ENCODE results near the gene RFT1. TPM values are rescaled to one million over a fixed set of nuclear protein-coding genes. Genes with fewer than 3 reads are reported as not detected.

Gene RFT1
- total RNA-seq, 1 experiment from 2014 or later, result 18.0 TPM

- Histone ChIP-seq H3K27ac (no peak overlapping the region), H3K4me3 (no peak overlapping the region), H3K27me3 (replicated peaks) (no peaks in the 10 kb centered on the region), H3K9me3 (replicated peaks) (no peaks in the 10 kb centered on the region), H3K4me1 (replicated peaks) (peaks cover 3% of the 10 kb centered on the region; the same call in 1 of the 2 replicates), H3K36me3 (peaks cover 50% of the 10 kb centered on the region)
- DNase-seq (ENCODE audit: low read depth in 1 of 2, low spot score in 2 of 2), result no peak
Observed at GRCh38 chr3:53113293-53114010, 16.8 kb downstream of the RFT1 start.

GRCh38 chr3:53111822-53112221, 18.4 kb downstream of the RFT1 start:
- Histone ChIP-seq H3K27me3 (replicated peaks) (no peaks in the 10 kb centered on the region), H3K9me3 (replicated peaks) (no peaks in the 10 kb centered on the region), H3K4me1 (replicated peaks) (peaks cover 3% of the 10 kb centered on the region; the same call in 1 of the 2 replicates), H3K4me3 (no peak overlapping the region), H3K27ac (no peak overlapping the region), H3K36me3 (peaks cover 34% of the 10 kb centered on the region)
- no peak for DNase-seq (ENCODE audit: low read depth in 1 of 2, low spot score in 2 of 2)

DNA sequence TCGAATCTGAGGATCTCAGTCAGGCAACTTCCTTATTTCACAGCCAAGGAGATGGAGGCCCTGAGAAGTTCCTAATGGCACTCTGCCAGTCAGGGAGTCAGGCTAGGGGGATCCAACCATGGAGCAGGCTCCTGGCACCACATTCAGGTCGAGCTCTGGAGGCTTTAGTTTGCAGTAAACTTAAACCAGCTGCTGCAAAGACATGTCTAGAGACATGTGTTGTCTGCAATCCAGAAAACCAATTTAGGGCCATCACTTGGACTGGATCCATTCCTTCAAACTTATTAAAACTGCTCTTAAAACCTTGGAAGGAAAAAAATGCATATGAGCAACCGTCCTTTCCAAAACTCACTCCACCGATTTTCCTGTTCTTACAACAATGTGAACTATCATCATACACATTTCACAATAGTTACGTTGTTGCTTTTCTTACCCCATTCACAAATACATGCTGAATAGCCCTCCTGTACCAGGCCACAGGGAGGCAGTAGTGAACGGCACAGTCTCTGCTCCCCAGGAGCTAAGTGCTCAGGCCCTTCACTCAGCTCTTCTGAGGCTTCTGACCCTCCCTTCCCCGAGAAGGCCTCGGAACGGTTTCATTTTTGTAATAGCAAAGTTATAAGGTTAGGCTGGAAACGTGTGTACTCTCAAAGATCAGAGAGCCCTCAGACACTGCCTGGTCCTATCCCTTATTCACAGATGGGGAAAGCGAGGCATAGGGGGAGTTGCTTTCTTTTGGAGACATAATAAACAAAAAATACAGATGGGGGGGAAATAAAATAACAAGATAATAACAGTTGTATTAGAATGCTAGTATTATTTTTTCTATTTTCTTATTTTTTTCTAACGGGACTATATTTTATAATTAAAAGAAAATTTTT, 20.1 kb downstream of the RFT1 start:
- H3K9me3 ChIP-seq (replicated peaks), result no peaks in the 10 kb centered on the region
- DNase-seq (ENCODE audit: low read depth in 1 of 2, low spot score in 2 of 2), result no peak
- no peak overlapping the region for H3K27ac ChIP-seq
- no peaks in the 10 kb centered on the region for H3K27me3 ChIP-seq (replicated peaks)
- H3K4me1 ChIP-seq (replicated peaks), result peaks cover 3% of the 10 kb centered on the region; the same call in 1 of the 2 replicates
- no peak overlapping the region for H3K4me3 ChIP-seq
- peaks cover 34% of the 10 kb centered on the region for H3K36me3 ChIP-seq

DNA sequence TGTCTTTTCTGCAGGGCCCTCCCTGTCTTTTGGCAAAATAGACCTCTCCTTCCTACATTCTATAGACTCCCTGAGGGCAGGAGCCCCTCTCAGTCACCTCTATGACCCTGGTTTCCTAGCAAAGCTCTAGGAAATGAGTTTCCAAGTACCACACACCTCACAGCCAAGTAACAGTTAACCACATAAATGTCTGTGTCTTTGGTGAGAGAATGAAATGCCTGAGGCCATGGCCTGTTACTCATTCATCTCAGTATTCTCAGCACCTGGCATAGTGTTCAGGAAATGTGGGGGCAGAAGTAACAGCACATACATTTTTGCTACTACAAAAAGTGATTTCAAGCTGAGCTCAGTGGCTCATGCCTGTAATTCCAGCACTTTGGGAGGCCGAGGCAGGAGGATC, 21.0 kb downstream of the RFT1 start:
- peaks cover 3% of the 10 kb centered on the region; the same call in 1 of the 2 replicates for H3K4me1 ChIP-seq (replicated peaks)
- H3K27ac ChIP-seq, result no peak overlapping the region
- no peak for DNase-seq (ENCODE audit: low read depth in 1 of 2, low spot score in 2 of 2)
- no peaks in the 10 kb centered on the region for H3K27me3 ChIP-seq (replicated peaks)
- no peaks in the 10 kb centered on the region for H3K9me3 ChIP-seq (replicated peaks)
- H3K4me3 ChIP-seq, result no peak overlapping the region
- peaks cover 30% of the 10 kb centered on the region for H3K36me3 ChIP-seq

GRCh38 chr3:53104762-53105161, 25.5 kb downstream of the RFT1 start:
- H3K27me3 ChIP-seq (replicated peaks), result no peaks in the 10 kb centered on the region

DNA sequence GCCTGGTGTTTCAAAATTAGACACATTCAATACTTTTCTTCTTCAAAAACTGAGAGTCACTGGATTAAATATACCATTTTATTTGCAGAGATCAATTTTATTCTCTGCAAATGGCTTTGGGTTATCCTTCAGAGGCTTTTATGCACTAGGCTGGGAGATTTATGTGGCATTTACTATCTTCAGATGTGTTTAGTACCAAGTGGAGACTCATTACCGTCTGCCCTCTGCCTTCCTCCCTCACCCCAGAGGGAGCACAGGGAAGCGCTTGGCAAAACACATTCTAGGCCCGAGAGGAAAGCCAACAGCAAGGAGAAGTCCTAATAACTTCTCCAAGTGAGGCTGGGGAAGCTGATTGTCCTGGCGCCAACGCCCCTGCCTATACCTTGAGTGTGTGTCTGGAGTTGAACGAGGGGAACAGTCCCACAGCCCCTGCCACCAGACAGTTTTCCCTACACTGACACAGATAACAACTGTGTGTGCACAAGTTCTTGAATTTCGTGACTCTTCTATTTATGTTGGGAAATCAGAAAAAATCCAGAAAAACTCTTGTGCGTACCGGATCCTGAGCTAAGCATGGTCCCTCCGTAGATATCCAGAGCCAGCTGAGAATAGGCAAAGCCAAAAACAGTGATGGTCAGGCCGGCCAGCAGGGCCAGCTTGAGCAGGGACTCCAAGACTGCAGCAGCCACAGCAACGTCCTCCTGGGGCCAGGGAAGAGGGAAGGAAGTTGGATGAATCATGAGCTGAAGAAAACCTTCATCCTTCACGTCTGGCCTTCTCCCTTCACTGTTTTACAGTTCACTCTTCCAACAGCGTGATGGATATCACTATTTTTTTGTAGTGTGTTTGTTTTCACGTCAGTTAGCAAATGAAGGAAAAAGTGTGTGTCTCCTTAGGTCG, 26.6 kb downstream of the RFT1 start:
- H3K27me3 ChIP-seq (replicated peaks), result no peaks in the 10 kb centered on the region
- H3K27ac ChIP-seq, result no peak overlapping the region
- no peak overlapping the region for H3K4me3 ChIP-seq
- H3K36me3 ChIP-seq, result peaks cover 14% of the 10 kb centered on the region
- no peaks in the 10 kb centered on the region for H3K4me1 ChIP-seq (replicated peaks)
- H3K9me3 ChIP-seq (replicated peaks), result no peaks in the 10 kb centered on the region
- DNase-seq (ENCODE audit: low read depth in 1 of 2, low spot score in 2 of 2), result no peak

More at GRCh38 chr3:53104762-53105161, 25.5 kb downstream of the RFT1 start:
- Histone ChIP-seq H3K4me1 (replicated peaks) (peaks cover 3% of the 10 kb centered on the region; the same call in 1 of the 2 replicates), H3K27ac (no peak overlapping the region), H3K4me3 (no peak overlapping the region), H3K36me3 (peaks cover 17% of the 10 kb centered on the region), H3K9me3 (replicated peaks) (no peaks in the 10 kb centered on the region)
- DNase-seq (ENCODE audit: low read depth in 1 of 2, low spot score in 2 of 2), result no peak

DNA sequence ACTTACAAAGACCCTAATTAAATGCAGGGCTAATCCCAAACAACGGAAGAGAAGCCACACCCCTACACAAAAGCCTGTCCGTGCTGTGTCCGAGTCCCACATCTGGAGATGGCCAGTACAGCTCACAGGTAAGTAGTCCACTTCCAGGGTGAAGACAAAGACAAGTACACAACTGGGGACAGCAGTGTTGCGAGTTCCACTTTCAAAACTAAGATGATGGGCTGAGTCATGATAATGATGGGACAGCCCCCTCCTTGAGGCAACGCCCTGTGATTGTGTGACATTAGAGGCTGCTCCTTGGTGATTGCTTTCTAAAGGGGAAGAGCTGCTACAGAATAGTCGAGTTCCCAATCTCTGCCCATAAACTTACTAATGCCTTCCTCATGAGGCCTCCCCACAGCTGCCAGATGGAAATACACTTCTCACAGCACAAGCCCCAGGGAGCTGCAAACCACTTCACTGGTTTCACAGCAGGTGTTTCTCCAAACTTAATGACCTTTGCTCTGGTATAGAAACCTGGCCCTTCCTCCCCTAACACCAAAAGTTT, 27.6 kb downstream of the RFT1 start:
- peaks cover 17% of the 10 kb centered on the region for H3K36me3 ChIP-seq
- no peak overlapping the region for H3K27ac ChIP-seq
- no peak for DNase-seq (ENCODE audit: low read depth in 1 of 2, low spot score in 2 of 2)
- no peak overlapping the region for H3K4me3 ChIP-seq
- H3K4me1 ChIP-seq (replicated peaks), result no peaks in the 10 kb centered on the region
- H3K27me3 ChIP-seq (replicated peaks), result no peaks in the 10 kb centered on the region
- H3K9me3 ChIP-seq (replicated peaks), result no peaks in the 10 kb centered on the region

DNA sequence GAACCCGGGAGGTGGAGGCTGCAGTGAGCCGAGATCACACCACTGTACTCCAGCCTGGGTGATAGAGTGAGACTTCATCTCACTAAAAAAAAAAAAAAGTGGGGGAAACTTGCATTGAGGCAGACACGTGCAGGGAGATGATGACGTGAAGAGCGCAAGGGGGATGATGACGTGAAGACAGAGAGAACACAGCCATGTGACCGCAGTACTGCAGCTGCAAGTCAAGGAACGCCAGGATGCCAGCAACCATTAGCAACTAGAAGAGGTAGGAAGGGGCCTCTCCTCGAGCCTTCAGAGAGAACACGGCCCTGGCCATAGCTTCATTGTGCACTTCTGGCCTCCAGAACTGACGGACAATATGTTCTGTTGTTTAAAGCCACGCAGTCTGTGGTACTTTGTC, 28.3 kb downstream of the RFT1 start:
- no peaks in the 10 kb centered on the region for H3K9me3 ChIP-seq (replicated peaks)
- H3K27ac ChIP-seq, result no peak overlapping the region
- H3K36me3 ChIP-seq, result peaks cover 17% of the 10 kb centered on the region
- H3K4me3 ChIP-seq, result no peak overlapping the region
- no peaks in the 10 kb centered on the region for H3K4me1 ChIP-seq (replicated peaks)
- H3K27me3 ChIP-seq (replicated peaks), result no peaks in the 10 kb centered on the region
- DNase-seq (ENCODE audit: low read depth in 1 of 2, low spot score in 2 of 2), result no peak

- no peaks in the 10 kb centered on the region for H3K9me3 ChIP-seq (replicated peaks)
- no peaks in the 10 kb centered on the region for H3K27me3 ChIP-seq (replicated peaks)
- peaks cover 17% of the 10 kb centered on the region for H3K36me3 ChIP-seq
- no peaks in the 10 kb centered on the region for H3K4me1 ChIP-seq (replicated peaks)
- DNase-seq (ENCODE audit: low read depth in 1 of 2, low spot score in 2 of 2), result no peak
- no peak overlapping the region for H3K4me3 ChIP-seq
- H3K27ac ChIP-seq, result no peak overlapping the region
Observed at GRCh38 chr3:53100818-53101466, 29.3 kb downstream of the RFT1 start.

GRCh38 chr3:53097887-53098286, 32.3 kb downstream of the RFT1 start:
- Histone ChIP-seq H3K4me3 (no peak overlapping the region), H3K36me3 (peaks cover 12% of the 10 kb centered on the region), H3K27me3 (replicated peaks) (no peaks in the 10 kb centered on the region), H3K9me3 (replicated peaks) (no peaks in the 10 kb centered on the region), H3K27ac (no peak overlapping the region), H3K4me1 (replicated peaks) (no peaks in the 10 kb centered on the region)
- DNase-seq (ENCODE audit: low read depth in 1 of 2, low spot score in 2 of 2), result no peak

GRCh38 chr3:53092942-53093341, 37.3 kb downstream of the RFT1 start:
- Histone ChIP-seq H3K27me3 (replicated peaks) (no peaks in the 10 kb centered on the region), H3K36me3 (peaks cover 24% of the 10 kb centered on the region), H3K9me3 (replicated peaks) (no peaks in the 10 kb centered on the region), H3K4me3 (no peak overlapping the region), H3K4me1 (replicated peaks) (no peaks in the 10 kb centered on the region), H3K27ac (no peak overlapping the region)
- DNase-seq (ENCODE audit: low read depth in 1 of 2, low spot score in 2 of 2), result no peak

DNA sequence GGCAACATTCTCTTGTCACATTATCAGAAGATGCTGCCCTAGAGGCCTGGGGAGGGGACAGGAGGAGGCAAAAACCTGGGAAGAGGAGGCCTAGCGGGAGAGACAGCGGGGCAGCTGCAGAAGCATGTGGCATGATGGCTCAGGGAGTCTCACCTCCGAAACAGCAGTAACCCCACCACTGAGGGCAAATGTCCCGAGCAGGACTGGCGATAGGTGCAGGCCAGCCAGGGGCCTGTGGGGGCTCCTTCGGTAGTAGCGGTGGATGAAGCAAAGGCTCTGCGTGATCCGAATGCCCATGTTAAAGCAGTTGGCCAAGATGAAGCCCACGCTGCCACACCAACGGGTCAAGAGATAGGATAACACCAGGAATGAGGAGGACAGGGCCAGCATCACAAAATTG, 38.0 kb downstream of the RFT1 start:
- peaks cover 22% of the 10 kb centered on the region for H3K36me3 ChIP-seq
- DNase-seq (ENCODE audit: low read depth in 1 of 2, low spot score in 2 of 2), result no peak
- H3K27me3 ChIP-seq (replicated peaks), result no peaks in the 10 kb centered on the region
- no peak overlapping the region for H3K4me3 ChIP-seq
- H3K27ac ChIP-seq, result no peak overlapping the region
- no peaks in the 10 kb centered on the region for H3K4me1 ChIP-seq (replicated peaks)
- no peaks in the 10 kb centered on the region for H3K9me3 ChIP-seq (replicated peaks)

DNA sequence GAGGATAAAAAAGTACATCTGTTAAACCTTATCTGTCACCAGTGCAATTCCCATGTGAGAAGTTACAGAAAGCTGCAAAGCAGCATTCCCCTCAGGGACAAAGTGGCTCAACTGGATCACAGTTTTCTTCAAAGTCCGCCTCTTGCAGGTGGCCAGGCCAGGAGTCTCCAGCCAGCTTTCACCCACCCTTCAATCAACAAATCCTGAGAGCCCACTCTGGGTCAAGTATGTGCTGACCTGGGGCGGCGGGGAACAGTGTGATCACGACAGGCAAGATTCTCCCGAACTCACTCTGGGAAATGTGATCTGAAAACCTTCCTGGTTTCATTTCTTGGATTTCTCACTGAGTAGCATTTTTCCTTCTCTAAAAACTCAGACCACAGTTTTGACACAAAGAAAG, 39.2 kb downstream of the RFT1 start:
- H3K27me3 ChIP-seq (replicated peaks), result no peaks in the 10 kb centered on the region
- no peaks in the 10 kb centered on the region for H3K4me1 ChIP-seq (replicated peaks)
- H3K9me3 ChIP-seq (replicated peaks), result no peaks in the 10 kb centered on the region
- no peak overlapping the region for H3K27ac ChIP-seq
- peaks cover 22% of the 10 kb centered on the region for H3K36me3 ChIP-seq
- no peak overlapping the region for H3K4me3 ChIP-seq
- DNase-seq (ENCODE audit: low read depth in 1 of 2, low spot score in 2 of 2), result no peak

Data from SJSA1 (cell line).